ENCODE results near the gene TMEM214. TPM values are rescaled to one million over a fixed set of nuclear protein-coding genes. Genes with fewer than 3 reads are reported as not detected.

TMEM214 gene
- polyA plus RNA-seq, 1 donor from 2014 or later, result 10.3 TPM

GRCh38 chr2:26988058-26988860 lies 44.5 kb upstream of the TMEM214 start:
- no peaks in the 10 kb centered on the region for H3K9me2 ChIP-seq (ENCODE audit: insufficient read depth, low read length)
- H2AFZ ChIP-seq (ENCODE audit: low read depth, low read length), result no peak overlapping the region
- H3K9me3 ChIP-seq (ENCODE audit: low read length), result no peaks in the 10 kb centered on the region
- no peak overlapping the region for H3K4me3 ChIP-seq (ENCODE audit: low read length)
- no peak for TF ChIP-seq CTCF (IDR thresholded peaks at IDR 0.05; ENCODE audit: poor library complexity, severe bottlenecking)
- TF ChIP-seq POLR2AphosphoS5 (IDR thresholded peaks at IDR 0.05), result no peak
- TF ChIP-seq TAF1 (IDR thresholded peaks at IDR 0.05; ENCODE audit: low read depth), result no peak
- no peak for TF ChIP-seq REST (IDR thresholded peaks at IDR 0.05; ENCODE audit: borderline replicate concordance)
- no peak for TF ChIP-seq SMC3 (conservative IDR thresholded peaks at IDR 0.05; ENCODE audit: poor library complexity)
- no peak for TF ChIP-seq EZH2 (IDR thresholded peaks at IDR 0.05; ENCODE audit: borderline replicate concordance, insufficient read depth, low read length, poor library complexity, severe bottlenecking)
- TF ChIP-seq MXI1 (conservative IDR thresholded peaks at IDR 0.05; ENCODE audit: poor library complexity, severe bottlenecking), result no peak
- no peak overlapping the region for H3K4me2 ChIP-seq (ENCODE audit: low read length)
- H3K27me3 ChIP-seq (ENCODE audit: insufficient read depth, low read depth, low read length), result no peaks in the 10 kb centered on the region
- H3K27ac ChIP-seq (ENCODE audit: low read length), result no peak overlapping the region
- no peak overlapping the region for H3K9ac ChIP-seq (ENCODE audit: low read length)
- H3F3A ChIP-seq (ENCODE audit: insufficient read depth, low read length, poor library complexity, severe bottlenecking), result no peaks in the 10 kb centered on the region
- H3K79me2 ChIP-seq (replicated peaks; ENCODE audit: insufficient read depth, low read length), result peaks cover 14% of the 10 kb centered on the region
- H3K36me3 ChIP-seq (ENCODE audit: insufficient read depth, low read length), result peaks cover 13% of the 10 kb centered on the region
- H4K20me1 ChIP-seq (ENCODE audit: insufficient read depth), result no peaks in the 10 kb centered on the region

GRCh38 chr2:26989156-26989555 lies 43.6 kb upstream of the TMEM214 start:
- Histone ChIP-seq H3K9ac (ENCODE audit: low read length) (no peak overlapping the region), H3F3A (ENCODE audit: insufficient read depth, low read length, poor library complexity, severe bottlenecking) (no peaks in the 10 kb centered on the region), H3K9me3 (ENCODE audit: low read length) (no peaks in the 10 kb centered on the region), H3K9me2 (ENCODE audit: insufficient read depth, low read length) (no peaks in the 10 kb centered on the region), H3K27ac (ENCODE audit: low read length) (no peak overlapping the region), H3K36me3 (ENCODE audit: insufficient read depth, low read length) (peaks cover 13% of the 10 kb centered on the region), H2AFZ (ENCODE audit: low read depth, low read length) (no peak overlapping the region), H3K4me3 (ENCODE audit: low read length) (no peak overlapping the region), H3K4me2 (ENCODE audit: low read length) (no peak overlapping the region), H3K27me3 (ENCODE audit: insufficient read depth, low read depth, low read length) (no peaks in the 10 kb centered on the region), H3K79me2 (replicated peaks; ENCODE audit: insufficient read depth, low read length) (peaks cover 8% of the 10 kb centered on the region), H4K20me1 (ENCODE audit: insufficient read depth) (no peaks in the 10 kb centered on the region)
- TF ChIP-seq REST (IDR thresholded peaks at IDR 0.05; ENCODE audit: borderline replicate concordance), result no peak
- TF ChIP-seq TAF1 (IDR thresholded peaks at IDR 0.05; ENCODE audit: low read depth), result no peak
- no peak for TF ChIP-seq POLR2AphosphoS5 (IDR thresholded peaks at IDR 0.05)
- no peak for TF ChIP-seq CTCF (IDR thresholded peaks at IDR 0.05; ENCODE audit: poor library complexity, severe bottlenecking)
- no peak for TF ChIP-seq SMC3 (conservative IDR thresholded peaks at IDR 0.05; ENCODE audit: poor library complexity)
- TF ChIP-seq EZH2 (IDR thresholded peaks at IDR 0.05; ENCODE audit: borderline replicate concordance, insufficient read depth, low read length, poor library complexity, severe bottlenecking), result no peak
- no peak for TF ChIP-seq EP300 (conservative IDR thresholded peaks at IDR 0.05; ENCODE audit: poor library complexity, severe bottlenecking)
- TF ChIP-seq MXI1 (conservative IDR thresholded peaks at IDR 0.05; ENCODE audit: poor library complexity, severe bottlenecking), result no peak
- TF ChIP-seq RAD21 (conservative IDR thresholded peaks at IDR 0.05), result no peak
